WERI-Rb-1 (cell line): ENCODE results near the gene MYH7.

Source experiments
- DNase-seq: peaks from one replicate; pipeline ENCODE4 v3.0.0-alpha.2; 2020
- H3K27ac ChIP-seq: fragments of 250-450 bp; sonication (Bioruptor Pico); 2 replicates; pipeline ENCODE4 v1.5.1; 2020; ENCODE audit warnings: mild to moderate bottlenecking, moderate library complexity
- H3K27me3 ChIP-seq: fragments of 250-450 bp; sonication (Bioruptor Pico); 2 replicates; pipeline ENCODE4 v1.5.1; 2021; ENCODE audit warnings: mild to moderate bottlenecking, low read depth, moderate library complexity; ENCODE audit not compliant: insufficient read depth, severe bottlenecking
- H3K36me3 ChIP-seq: fragments of 250-450 bp; sonication (Bioruptor Pico); 2 replicates; pipeline ENCODE4 v1.5.1; 2020; ENCODE audit warnings: mild to moderate bottlenecking, moderate library complexity
- H3K4me3 ChIP-seq: 2 replicates; pipeline ENCODE4 v1.5.1; 2011; ENCODE audit warnings: low read depth, mild to moderate bottlenecking, control low read depth, low read length
- H3K9me3 ChIP-seq: fragments of 250-450 bp; sonication (Bioruptor Pico); 2 replicates; pipeline ENCODE4 v1.5.1; 2021; ENCODE audit warnings: mild to moderate bottlenecking, moderate library complexity; ENCODE audit not compliant: severe bottlenecking
- TF ChIP-seq, protein P1 (sequence below): IDR thresholded peaks from 2 replicates; pipeline ENCODE4 v1.5.1; 2011; ENCODE audit warnings: low read depth, mild to moderate bottlenecking, control low read depth, inconsistent platforms, low read length

The MYH7 gene

GRCh38 chr14:23382731-23383440, 52.6 kb downstream of the MYH7 start:
- H3K4me3 ChIP-seq = no peak overlapping the region
- H3K9me3 ChIP-seq = no peaks in the 10 kb centered on the region
- TF ChIP-seq, protein P1, sequence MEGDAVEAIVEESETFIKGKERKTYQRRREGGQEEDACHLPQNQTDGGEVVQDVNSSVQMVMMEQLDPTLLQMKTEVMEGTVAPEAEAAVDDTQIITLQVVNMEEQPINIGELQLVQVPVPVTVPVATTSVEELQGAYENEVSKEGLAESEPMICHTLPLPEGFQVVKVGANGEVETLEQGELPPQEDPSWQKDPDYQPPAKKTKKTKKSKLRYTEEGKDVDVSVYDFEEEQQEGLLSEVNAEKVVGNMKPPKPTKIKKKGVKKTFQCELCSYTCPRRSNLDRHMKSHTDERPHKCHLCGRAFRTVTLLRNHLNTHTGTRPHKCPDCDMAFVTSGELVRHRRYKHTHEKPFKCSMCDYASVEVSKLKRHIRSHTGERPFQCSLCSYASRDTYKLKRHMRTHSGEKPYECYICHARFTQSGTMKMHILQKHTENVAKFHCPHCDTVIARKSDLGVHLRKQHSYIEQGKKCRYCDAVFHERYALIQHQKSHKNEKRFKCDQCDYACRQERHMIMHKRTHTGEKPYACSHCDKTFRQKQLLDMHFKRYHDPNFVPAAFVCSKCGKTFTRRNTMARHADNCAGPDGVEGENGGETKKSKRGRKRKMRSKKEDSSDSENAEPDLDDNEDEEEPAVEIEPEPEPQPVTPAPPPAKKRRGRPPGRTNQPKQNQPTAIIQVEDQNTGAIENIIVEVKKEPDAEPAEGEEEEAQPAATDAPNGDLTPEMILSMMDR = no peak
- H3K27me3 ChIP-seq = no peaks in the 10 kb centered on the region
- no peak overlapping the region for H3K27ac ChIP-seq
- H3K36me3 ChIP-seq = no peaks in the 10 kb centered on the region
- no peak for DNase-seq

DNA sequence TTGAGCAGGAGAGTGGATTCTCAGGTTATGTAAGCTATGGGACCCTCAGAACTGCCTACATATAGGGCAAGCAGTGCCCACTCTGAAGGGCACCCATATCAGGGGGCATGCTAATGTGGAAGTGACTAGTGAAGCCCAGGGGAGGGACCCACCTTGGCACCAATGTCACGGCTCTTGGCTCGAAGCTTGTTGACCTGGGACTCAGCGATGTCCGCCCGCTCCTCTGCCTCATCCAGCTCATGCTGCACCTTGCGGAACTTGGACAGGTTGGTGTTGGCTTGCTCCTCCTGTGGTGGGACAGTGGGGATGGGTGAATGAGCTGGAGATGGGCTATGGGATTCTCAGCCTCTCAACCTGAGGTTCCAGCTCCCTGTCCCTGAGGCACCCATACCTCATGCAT, 53.2 kb downstream of the MYH7 start:
- TF ChIP-seq, protein P1 = no peak
- Histone ChIP-seq H3K36me3 (no peaks in the 10 kb centered on the region), H3K4me3 (no peak overlapping the region), H3K27me3 (no peaks in the 10 kb centered on the region), H3K27ac (no peak overlapping the region), H3K9me3 (no peaks in the 10 kb centered on the region)
- DNase-seq = no peak

DNA sequence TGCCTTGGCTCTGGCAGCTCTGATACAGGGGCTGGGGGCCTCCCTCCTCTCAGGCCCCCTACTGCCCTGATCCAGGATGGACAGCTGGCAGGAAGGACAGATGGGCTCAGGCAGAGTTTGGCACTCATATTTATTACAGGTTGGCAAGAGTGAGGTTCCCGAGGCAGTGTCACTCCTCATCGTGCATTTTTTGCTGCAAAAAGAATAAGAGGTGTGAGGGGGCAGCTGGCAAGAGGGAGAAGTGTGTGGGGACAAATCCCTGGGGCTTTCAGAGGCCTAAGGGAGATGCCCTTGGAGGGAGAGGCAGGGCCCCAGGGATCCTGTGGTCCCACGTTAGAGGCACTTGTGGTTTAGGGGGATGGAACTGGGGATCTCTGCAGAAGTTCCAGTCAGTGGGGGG, 53.6 kb downstream of the MYH7 start:
- Histone ChIP-seq H3K9me3 (no peaks in the 10 kb centered on the region), H3K27ac (no peak overlapping the region), H3K27me3 (no peaks in the 10 kb centered on the region), H3K4me3 (no peak overlapping the region), H3K36me3 (no peaks in the 10 kb centered on the region)
- TF ChIP-seq, protein P1 = no peak
- DNase-seq = no peak

- Histone ChIP-seq H3K36me3 (no peaks in the 10 kb centered on the region), H3K27me3 (no peaks in the 10 kb centered on the region), H3K4me3 (no peak overlapping the region), H3K9me3 (no peaks in the 10 kb centered on the region), H3K27ac (no peak overlapping the region)
- TF ChIP-seq, protein P1 = no peak
- DNase-seq = no peak
These were observed 54.5 kb downstream of the MYH7 start for GRCh38 chr14:23380976-23381375.

GRCh38 chr14:23380197-23380914, 55.1 kb downstream of the MYH7 start:
- H3K9me3 ChIP-seq = no peaks in the 10 kb centered on the region
- no peak for DNase-seq
- H3K27me3 ChIP-seq = no peaks in the 10 kb centered on the region
- H3K4me3 ChIP-seq = no peak overlapping the region
- no peaks in the 10 kb centered on the region for H3K36me3 ChIP-seq
- TF ChIP-seq, protein P1 = no peak
- H3K27ac ChIP-seq = no peak overlapping the region
